Spleen (tissue), 11 donors: ENCODE results near the gene LAIR2. TPM values are rescaled to one million over a fixed set of nuclear protein-coding genes. Genes with fewer than 3 reads are reported as not detected.

ENCODE experiments used
- DNase-seq: peaks from one replicate; pipeline ENCODE4 v3.0.0-alpha.2; 2020
- H3K27ac ChIP-seq, 8 donors: fragments of 200-600 bp; sonication (generic) in 7 of 8; 1 replicate in 4 of 8; 2 replicates in 4 of 8; pipeline versions ENCODE4 v1.5.0 to v1.8.0; 2016 to 2021; ENCODE audit warnings: inconsistent platforms in 4 of 8, mild to moderate bottlenecking in 4 of 8, moderate library complexity in 1 of 8
- H3K27me3 ChIP-seq, 7 donors: fragments of 200-600 bp; sonication (generic) in 6 of 7; replicated peaks in 1 of 7; 1 replicate in 4 of 7; 2 replicates in 3 of 7; pipeline versions ENCODE4 v1.5.0 to v1.8.0; 2016 to 2021; ENCODE audit warnings: inconsistent platforms in 3 of 7, mild to moderate bottlenecking in 1 of 7
- H3K36me3 ChIP-seq, 6 donors: fragments of 200-600 bp; sonication (generic) in 5 of 6; 1 replicate in 4 of 6; 2 replicates in 2 of 6; pipeline versions ENCODE4 v1.5.0 to v1.8.0; 2016 to 2021; ENCODE audit warnings: inconsistent platforms in 2 of 6
- H3K4me1 ChIP-seq, 6 donors: fragments of 200-600 bp; sonication (generic) in 5 of 6; 1 replicate in 3 of 6; 2 replicates in 3 of 6; pipeline versions ENCODE4 v1.5.0 to v1.8.0; 2016 to 2021; ENCODE audit warnings: inconsistent platforms in 3 of 6
- H3K4me3 ChIP-seq, 8 donors: fragments of 200-600 bp; sonication (generic) in 7 of 8; 1 replicate in 4 of 8; 2 replicates in 4 of 8; pipeline versions ENCODE4 v1.5.0 to v1.8.0; 2016 to 2021; ENCODE audit warnings: inconsistent platforms in 4 of 8, mild to moderate bottlenecking in 4 of 8, moderate library complexity in 2 of 8
- H3K9me3 ChIP-seq, 8 donors: fragments of 200-600 bp; sonication (generic) in 7 of 8; 1 replicate in 4 of 8; 2 replicates in 4 of 8; pipeline versions ENCODE4 v1.5.0 to v1.8.0; 2016 to 2021; ENCODE audit warnings: inconsistent platforms in 4 of 8
- POLR2A ChIP-seq, 3 donors: fragments of 450-650 bp; IDR thresholded peaks; one replicate each; pipeline ENCODE4 v1.5.1; 2017; ENCODE audit warnings: antibody characterized with exemption in 3 of 3, mild to moderate bottlenecking in 1 of 3
- POLR2AphosphoS5 ChIP-seq, 3 donors: sonication (generic); formaldehyde crosslinking; IDR thresholded peaks; one replicate each; pipeline ENCODE4 v1.5.1; 2017; ENCODE audit warnings: antibody characterized with exemption in 3 of 3
- WGBS, 5 donors: extraction: QIAGEN DNeasy Blood & Tissue Kit in 3 of 5; methylation state at CpG; one replicate each; pipeline versions ENCODE4 v1.1.5 to v1.1.7; 2013 to 2018; 5-methylcytosine and 5-hydroxymethylcytosine counted together
- intact Hi-C: fragments of 100-400 bp; cut with DNase I; formaldehyde crosslinking; loops from one replicate; pipeline ENCODE4 v1.15.0; 2023; ENCODE audit warnings: low total_unique reads
- polyA plus RNA-seq, 3 donors: library from polyadenylated mRNA; stranded (reverse); fragments of 200-250 nt; gene quantifications; one replicate each; pipeline ENCODE4 v1.2.1, GENCODE V29; 2013
- total RNA-seq, 7 donors: library from RNA; depleted of rRNA in 3 of 7; stranded (reverse); fragments of >200 nt in 3 of 7; fragmentation: NEBNext Ultra II Directional in 4 of 7; extraction: Animal tissue kit (Norgen Biotek cat#: 25700) in 4 of 7; gene quantifications; one replicate each; pipeline versions ENCODE4 v1.1.0 to v1.2.1, GENCODE V29; 2016 to 2021
- TF ChIP-seq, protein P1 (sequence below), 11 experiments: fragments of 200-600 bp in 7 of 11; fragments of 450-650 bp in 4 of 11; sonication (generic) in 4 of 11; IDR thresholded peaks in 8 of 11; conservative IDR thresholded peaks in 3 of 11; 1 replicate in 7 of 11; 2 replicates in 4 of 11; pipeline versions ENCODE4 v1.4.0 to v1.8.0; 2016 to 2021; ENCODE audit warnings: antibody characterized with exemption in 11 of 11, inconsistent platforms in 4 of 11, mild to moderate bottlenecking in 1 of 11
- donor health status: healthy with polysubstance abuse.
- donor health status: DM: no; HTN: no; CAD: no; lungs with moderate emphysema.
- donor health status: DM: no; HTN: no; CAD: no.
- donor health status: Bipolar disorder and iron deficiency.
- donor health status: healthy.
- donor health status: DM: no; HTN: no; CAD: no.
- donor health status: DM: yes; HTN: yes; CAD: no.

LAIR2 gene
- total and polyA plus RNA-seq, 10 donors = 0.28 to 4.9 (median 3.1) TPM; not detected in 4

DNA sequence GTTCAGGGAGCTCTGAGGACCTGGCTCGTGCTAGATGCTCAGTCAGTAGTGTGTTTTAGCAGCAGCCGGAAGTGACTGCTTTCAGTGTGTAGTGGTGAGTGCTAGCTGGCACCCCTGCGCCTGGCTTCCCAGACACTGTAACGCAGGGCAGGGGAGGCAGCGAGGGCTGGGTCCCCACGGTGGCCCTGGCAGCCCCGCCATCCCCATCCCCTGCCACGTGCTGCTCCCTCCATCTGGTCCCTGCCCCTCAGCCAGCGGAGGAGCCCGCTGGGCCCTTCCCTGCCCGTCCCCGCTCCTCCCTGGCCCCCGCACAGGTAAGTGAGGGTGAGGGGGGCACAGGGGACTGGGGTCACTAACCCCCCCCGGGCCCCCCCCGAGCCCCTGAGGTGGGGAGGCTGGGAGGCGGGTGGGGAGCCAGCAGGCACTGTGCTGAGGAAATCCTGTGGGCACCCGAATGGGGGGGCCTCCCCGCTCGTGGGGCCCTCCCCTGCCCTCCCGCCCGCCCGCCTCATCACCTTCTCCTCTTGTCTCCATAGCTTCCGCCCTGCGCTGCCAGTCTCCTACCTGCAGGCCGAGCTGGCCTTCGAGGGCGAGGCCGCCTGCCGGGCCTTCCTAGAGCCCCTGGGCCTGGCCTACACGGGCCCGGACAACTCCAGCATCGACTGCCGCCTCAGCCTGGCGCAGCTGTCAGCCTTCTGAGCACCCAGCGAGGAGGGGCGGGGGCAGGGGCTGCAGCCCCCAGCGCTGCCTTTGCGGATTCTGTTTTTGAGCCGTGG lies 42.2 kb upstream of the LAIR2 start:
- TF ChIP-seq POLR2AphosphoS5 (IDR thresholded peaks at IDR 0.05) (peak in 1 of 3 donors; percentile 58), POLR2A (IDR thresholded peaks at IDR 0.05) (no peak)
- TF ChIP-seq, protein P1, sequence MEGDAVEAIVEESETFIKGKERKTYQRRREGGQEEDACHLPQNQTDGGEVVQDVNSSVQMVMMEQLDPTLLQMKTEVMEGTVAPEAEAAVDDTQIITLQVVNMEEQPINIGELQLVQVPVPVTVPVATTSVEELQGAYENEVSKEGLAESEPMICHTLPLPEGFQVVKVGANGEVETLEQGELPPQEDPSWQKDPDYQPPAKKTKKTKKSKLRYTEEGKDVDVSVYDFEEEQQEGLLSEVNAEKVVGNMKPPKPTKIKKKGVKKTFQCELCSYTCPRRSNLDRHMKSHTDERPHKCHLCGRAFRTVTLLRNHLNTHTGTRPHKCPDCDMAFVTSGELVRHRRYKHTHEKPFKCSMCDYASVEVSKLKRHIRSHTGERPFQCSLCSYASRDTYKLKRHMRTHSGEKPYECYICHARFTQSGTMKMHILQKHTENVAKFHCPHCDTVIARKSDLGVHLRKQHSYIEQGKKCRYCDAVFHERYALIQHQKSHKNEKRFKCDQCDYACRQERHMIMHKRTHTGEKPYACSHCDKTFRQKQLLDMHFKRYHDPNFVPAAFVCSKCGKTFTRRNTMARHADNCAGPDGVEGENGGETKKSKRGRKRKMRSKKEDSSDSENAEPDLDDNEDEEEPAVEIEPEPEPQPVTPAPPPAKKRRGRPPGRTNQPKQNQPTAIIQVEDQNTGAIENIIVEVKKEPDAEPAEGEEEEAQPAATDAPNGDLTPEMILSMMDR (IDR thresholded peaks at IDR 0.05 in 8 of 11, conservative IDR thresholded peaks at IDR 0.05 in 3 of 11) = no peak
- H3K4me1 ChIP-seq = peaks cover 11 to 73% (median 47%) of the 10 kb centered on the region in 6 donors
- peak; percentile 79 for DNase-seq
- 68 to 78% (median 75%) methylated on average over 24 to 38 of the region's 39 CpGs for WGBS, 5 donors
- no peak overlapping the region for H3K4me3 ChIP-seq
- H3K27ac ChIP-seq = peak overlapping the region in 6 of 8 donors; percentile 4 to 99 (median 46)
- peaks cover 9 to 72% (median 69%) of the 10 kb centered on the region in 6 donors for H3K36me3 ChIP-seq
- intact Hi-C loops = no loop called here
- peaks cover 0 to 2% (median 0%) of the 10 kb centered on the region in 7 donors for H3K27me3 ChIP-seq
- H3K9me3 ChIP-seq = no peaks in the 10 kb centered on the region

DNA sequence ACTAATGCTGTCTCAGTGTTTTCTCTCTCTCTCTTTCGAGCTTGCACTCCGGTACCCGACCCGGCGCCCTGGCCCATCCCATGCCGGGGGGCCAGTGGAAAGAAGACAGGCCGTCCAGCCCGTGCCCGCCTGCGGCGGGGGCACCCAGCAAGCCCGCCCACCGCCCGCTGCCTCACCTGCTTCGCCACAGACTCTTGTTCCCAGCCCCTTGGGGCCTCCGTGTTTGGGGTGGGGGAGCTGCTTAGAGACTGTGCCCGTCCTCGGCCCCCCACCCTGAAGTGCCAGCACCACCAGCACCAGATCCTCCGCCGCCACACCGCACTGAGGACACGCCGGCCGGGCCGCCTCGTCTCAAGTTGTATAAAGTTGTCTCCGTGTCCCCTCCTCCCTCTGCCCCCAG lies 41.4 kb upstream of the LAIR2 start:
- H3K36me3 ChIP-seq = peaks cover 9 to 64% (median 61%) of the 10 kb centered on the region in 6 donors
- no peaks in the 10 kb centered on the region for H3K9me3 ChIP-seq
- H3K4me1 ChIP-seq = peaks cover 11 to 73% (median 47%) of the 10 kb centered on the region in 6 donors
- peak in 2 of 3 donors; percentile 28 to 67 for TF ChIP-seq POLR2AphosphoS5 (IDR thresholded peaks at IDR 0.05)
- TF ChIP-seq, protein P1 (IDR thresholded peaks at IDR 0.05 in 8 of 11, conservative IDR thresholded peaks at IDR 0.05 in 3 of 11) = no peak
- intact Hi-C loops = no loop called here
- WGBS, 5 donors = 75 to 88% (median 84%) methylated on average over 24 to 27 of the region's 27 CpGs
- H3K27ac ChIP-seq = peak overlapping the region in 3 of 8 donors; percentile 6 to 99 (median 46)
- no peak overlapping the region for H3K4me3 ChIP-seq
- H3K27me3 ChIP-seq = peaks cover 0 to 7% (median 0%) of the 10 kb centered on the region in 7 donors
- peak; percentile 80 for DNase-seq

DNA sequence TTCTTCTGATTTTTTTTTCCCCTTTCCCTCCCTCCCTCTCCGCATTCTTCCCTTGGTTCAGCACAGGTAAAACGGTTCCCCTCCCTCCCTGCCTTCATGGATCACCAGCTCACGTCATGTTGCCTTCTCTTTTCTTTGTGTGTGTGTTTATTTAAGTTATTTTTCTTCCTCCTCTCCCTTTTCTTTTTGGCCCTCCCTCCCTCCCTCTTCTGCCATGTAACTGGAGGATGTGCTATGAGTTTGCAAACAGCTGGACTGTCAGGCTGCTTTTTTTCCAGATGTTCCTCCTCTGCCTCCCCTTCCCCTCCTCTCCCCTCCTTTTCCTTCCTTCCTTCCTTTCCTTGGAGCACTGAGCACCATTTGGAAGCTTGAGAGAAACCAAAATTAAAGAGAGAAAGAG lies 41.0 kb upstream of the LAIR2 start:
- Histone ChIP-seq H3K9me3 (no peaks in the 10 kb centered on the region), H3K36me3 (peaks cover 9 to 60% (median 57%) of the 10 kb centered on the region in 6 donors), H3K4me1 (peaks cover 11 to 73% (median 47%) of the 10 kb centered on the region in 6 donors), H3K4me3 (no peak overlapping the region), H3K27me3 (peaks cover 0 to 9% (median 0%) of the 10 kb centered on the region in 7 donors), H3K27ac (peak overlapping the region in 4 of 8 donors; percentile 97 to 99 (median 98))
- intact Hi-C loops = no loop called here
- WGBS, 5 donors = 60 to 72% (median 62%) methylated on average over 3 of the region's 3 CpGs
- TF ChIP-seq POLR2AphosphoS5 (IDR thresholded peaks at IDR 0.05) = no peak
- TF ChIP-seq POLR2A (IDR thresholded peaks at IDR 0.05) = no peak
- TF ChIP-seq, protein P1 (IDR thresholded peaks at IDR 0.05 in 8 of 11, conservative IDR thresholded peaks at IDR 0.05 in 3 of 11) = no peak
- DNase-seq = no peak

DNA sequence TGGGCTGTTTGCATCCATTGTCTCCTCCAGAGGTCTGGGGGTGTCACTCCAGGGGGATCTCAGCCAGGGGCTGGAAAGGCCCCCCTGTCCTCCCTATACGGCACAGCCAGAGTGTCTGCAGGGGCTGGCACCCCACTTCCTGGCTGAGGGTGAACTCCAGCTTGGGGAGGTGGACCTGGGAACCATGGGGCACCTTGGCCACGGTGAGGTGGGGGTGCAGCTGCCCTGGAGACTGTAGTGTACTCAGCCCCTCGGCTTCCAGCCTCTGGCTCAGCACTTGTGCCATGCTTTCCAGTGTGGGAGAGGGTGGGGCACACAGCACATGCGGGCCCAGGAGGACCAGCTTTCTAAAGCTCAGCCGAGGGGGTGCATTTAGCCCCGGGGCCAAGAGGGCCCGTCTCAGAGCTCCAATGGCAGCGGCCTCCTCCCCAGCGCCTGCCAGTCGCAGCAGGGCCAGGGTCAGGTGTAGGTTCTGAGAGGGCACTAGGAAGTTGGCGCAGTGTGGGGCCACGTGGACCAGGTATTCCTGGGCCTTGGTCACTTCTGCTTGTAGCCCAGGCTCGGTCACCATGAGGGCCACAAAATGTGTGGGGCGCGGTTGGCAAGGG lies 40.5 kb upstream of the LAIR2 start:
- DNase-seq = peak; percentile 87
- Histone ChIP-seq H3K27me3 (peaks cover 0 to 9% (median 0%) of the 10 kb centered on the region in 7 donors), H3K9me3 (no peaks in the 10 kb centered on the region), H3K36me3 (peaks cover 9 to 55% (median 52%) of the 10 kb centered on the region in 6 donors), H3K4me1 (peaks cover 11 to 73% (median 47%) of the 10 kb centered on the region in 6 donors), H3K27ac (peak overlapping the region in 7 of 8 donors; percentile 91 to 99 (median 97)), H3K4me3 (peak overlapping the region in 7 of 8 donors; percentile 54 to 74 (median 66))
- TF ChIP-seq POLR2AphosphoS5 (IDR thresholded peaks at IDR 0.05) = peak in 2 of 3 donors; percentile 4 to 8
- TF ChIP-seq, protein P1 (IDR thresholded peaks at IDR 0.05 in 8 of 11, conservative IDR thresholded peaks at IDR 0.05 in 3 of 11) = no peak
- 72 to 81% (median 77%) methylated on average over 13 to 15 of the region's 15 CpGs for WGBS, 5 donors
- intact Hi-C loops = no loop called here
